ENCODE measurements around the gene UBE2D4. TPM values are rescaled to one million over a fixed set of nuclear protein-coding genes. Genes with fewer than 3 reads are reported as not detected.

Gene UBE2D4
- total RNA-seq, 2 experiments from 2014 or later: 11.4 to 12.8 TPM

Other genes with a start within 250 kb of the UBE2D4 start
- gene COA1, start 196.9 kb upstream of the UBE2D4 start, total RNA-seq: 10 to 100 TPM; 85.9 to 87.2 TPM
- 10 to 100 TPM; 26.6 to 28.9 TPM for gene BLVRA, start 167.8 kb upstream of the UBE2D4 start, total RNA-seq
- 100 to 1,000 TPM; 153 TPM for gene MRPS24, start 56.9 kb upstream of the UBE2D4 start, total RNA-seq
- 10 to 100 TPM; 21.5 to 23.9 TPM for gene URGCP, start 19.8 kb upstream of the UBE2D4 start, total RNA-seq
- gene SPDYE1, start 71.5 kb downstream of the UBE2D4 start, total RNA-seq: not detected
- gene DBNL, start 118.3 kb downstream of the UBE2D4 start, total RNA-seq: 10 to 100 TPM; 82.3 TPM
- gene PGAM2, start 139.1 kb downstream of the UBE2D4 start, total RNA-seq: under 1 TPM in 1 of 2 experiments, not detected in 1; 0.24 TPM
- 10 to 100 TPM; 27.1 to 29.4 TPM for gene POLM, start 156.1 kb downstream of the UBE2D4 start, total RNA-seq
- 10 to 100 TPM; 10.1 to 10.8 TPM for gene AEBP1, start 177.9 kb downstream of the UBE2D4 start, total RNA-seq
- gene POLD2, start 197.1 kb downstream of the UBE2D4 start, total RNA-seq: 100 to 1,000 TPM; 261 to 270 TPM
- not detected for gene MYL7, start 214.9 kb downstream of the UBE2D4 start, total RNA-seq